Caco-2 (cell line): Measurements from ENCODE around the gene ATP10D. TPM values are rescaled to one million over a fixed set of nuclear protein-coding genes. Genes with fewer than 3 reads are reported as not detected.

Source experiments
- BruUV-seq: library from RNA; stranded (reverse); fragments of 400-500 nt; replicated peaks from 2 replicates; lab custom pipeline; 2021; lab: Mats Ljungman, UMichigan
- CTCF ChIA-PET: fragments of 300-600 bp; sonication (Branson Sonifier 250); formaldehyde crosslinking; loops from one replicate; lab custom pipeline; 2022; ENCODE audit warnings: antibody characterized with exemption; lab: Charles Lee
- POLR2A ChIA-PET: fragments of 300-600 bp; sonication (Branson Sonifier 250); formaldehyde crosslinking; loops from one replicate; lab custom pipeline; 2022; ENCODE audit warnings: antibody characterized with exemption; lab: Charles Lee
- DNase-seq, 2 experiments: peaks; one replicate each; pipeline versions ENCODE4 v3.0.0 to v3.0.0-alpha.2; 2020 to 2022
- H3K27me3 ChIP-seq: replicated peaks from 2 replicates; pipeline ENCODE4 v1.6.0; 2011; ENCODE audit warnings: low read length; ENCODE audit not compliant: control insufficient read depth, insufficient read depth
- H3K36me3 ChIP-seq: 2 replicates; pipeline ENCODE4 v1.5.1; 2011; ENCODE audit warnings: low read length; ENCODE audit not compliant: control insufficient read depth, insufficient read depth
- H3K4me1 ChIP-seq: fragments of 250-450 bp; sonication (Bioruptor Pico); 2 replicates; pipeline ENCODE4 v1.5.1; 2020; ENCODE audit warnings: mild to moderate bottlenecking
- H3K4me3 ChIP-seq: 2 replicates; pipeline ENCODE4 v1.5.1; 2011; ENCODE audit warnings: low read depth, mild to moderate bottlenecking, control low read depth, low read length
- H3K9me3 ChIP-seq: fragments of 250-450 bp; sonication (Bioruptor Pico); 2 replicates; pipeline ENCODE4 v1.5.1; 2020; ENCODE audit warnings: mild to moderate bottlenecking, moderate library complexity
- H3K27ac Mint-ChIP-seq: one replicate; pipeline ENCODE4 v1.8.0; 2022; ENCODE audit warnings: mixed read lengths; ENCODE audit not compliant: unreplicated experiment
- H3K27me3 Mint-ChIP-seq: one replicate; pipeline ENCODE4 v1.8.0; 2022; ENCODE audit warnings: mixed read lengths; ENCODE audit not compliant: insufficient read depth, unreplicated experiment
- H3K36me3 Mint-ChIP-seq: one replicate; pipeline ENCODE4 v1.8.0; 2022; ENCODE audit warnings: mild to moderate bottlenecking, mixed read lengths; ENCODE audit not compliant: insufficient read depth, unreplicated experiment
- H3K4me1 Mint-ChIP-seq: one replicate; pipeline ENCODE4 v1.8.0; 2022; ENCODE audit warnings: low read depth, mixed read lengths; ENCODE audit not compliant: unreplicated experiment
- H3K4me3 Mint-ChIP-seq: one replicate; pipeline ENCODE4 v1.8.0; 2022; ENCODE audit warnings: mild to moderate bottlenecking, moderate library complexity, mixed read lengths; ENCODE audit not compliant: unreplicated experiment
- H3K9me3 Mint-ChIP-seq: one replicate; pipeline ENCODE4 v1.8.0; 2022; ENCODE audit warnings: mixed read lengths; ENCODE audit not compliant: unreplicated experiment
- intact Hi-C: fragments of 100-400 bp; cut with micrococcal nuclease; formaldehyde crosslinking; loops from one replicate; pipeline ENCODE4 v1.10.0; 2022; ENCODE audit not compliant: unreplicated experiment
- total RNA-seq: library from RNA; stranded (reverse); gene quantifications from 2 replicates; pipeline ENCODE4 v1.2.3, GENCODE V29; 2022
- TF ChIP-seq, protein P1 (sequence below), 2 experiments: fragments of 200-600 bp in 1 of 2; IDR thresholded peaks; 1 replicate in 1 of 2; 2 replicates in 1 of 2; pipeline versions ENCODE4 v1.5.1 to v1.8.0; 2011 to 2022; ENCODE audit warnings: antibody characterized with exemption in 1 of 2, control low read depth in 1 of 2, inconsistent platforms in 1 of 2, low read depth in 1 of 2, low read length in 1 of 2, mild to moderate bottlenecking in 1 of 2, moderate library complexity in 1 of 2; ENCODE audit not compliant: insufficient read depth in 1 of 2, severe bottlenecking in 1 of 2, unreplicated experiment in 1 of 2

The ATP10D gene
- total RNA-seq, 1 experiment from 2014 or later = 44.5 TPM

DNA sequence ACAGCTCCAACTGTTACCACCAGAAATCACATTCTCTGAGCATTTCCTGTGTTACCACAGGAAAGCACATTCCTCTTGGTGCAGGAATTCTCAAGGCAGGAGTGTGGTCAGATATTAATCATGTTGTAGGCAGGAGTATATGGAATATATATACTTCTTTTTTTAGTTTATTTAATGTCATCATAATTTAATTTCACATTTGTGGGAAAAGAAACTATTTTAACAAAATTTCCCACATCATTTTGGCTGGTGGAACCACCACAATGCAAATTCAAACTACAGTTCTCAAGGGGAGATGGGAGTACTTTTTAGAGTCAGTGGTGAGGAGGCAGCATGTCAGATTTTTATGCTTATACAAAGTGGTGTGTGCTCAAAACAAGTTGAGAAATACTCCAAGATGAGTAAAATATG, 139.0 kb downstream of the ATP10D start:
- ChIA-PET POLR2A (no interaction called here), CTCF (no interaction called here)
- Mint-ChIP-seq H3K27me3 (peaks cover 2% of the 10 kb centered on the region), H3K9me3 (no peaks in the 10 kb centered on the region), H3K36me3 (no peaks in the 10 kb centered on the region), H3K4me1 (no peaks in the 10 kb centered on the region), H3K4me3 (no peak overlapping the region), H3K27ac (no peak overlapping the region)
- Histone ChIP-seq H3K4me3 (no peak overlapping the region), H3K27me3 (no peaks in the 10 kb centered on the region), H3K9me3 (no peaks in the 10 kb centered on the region), H3K36me3 (no peaks in the 10 kb centered on the region), H3K4me1 (no peaks in the 10 kb centered on the region; the same call in 1 of the 2 replicates)
- TF ChIP-seq, protein P1, sequence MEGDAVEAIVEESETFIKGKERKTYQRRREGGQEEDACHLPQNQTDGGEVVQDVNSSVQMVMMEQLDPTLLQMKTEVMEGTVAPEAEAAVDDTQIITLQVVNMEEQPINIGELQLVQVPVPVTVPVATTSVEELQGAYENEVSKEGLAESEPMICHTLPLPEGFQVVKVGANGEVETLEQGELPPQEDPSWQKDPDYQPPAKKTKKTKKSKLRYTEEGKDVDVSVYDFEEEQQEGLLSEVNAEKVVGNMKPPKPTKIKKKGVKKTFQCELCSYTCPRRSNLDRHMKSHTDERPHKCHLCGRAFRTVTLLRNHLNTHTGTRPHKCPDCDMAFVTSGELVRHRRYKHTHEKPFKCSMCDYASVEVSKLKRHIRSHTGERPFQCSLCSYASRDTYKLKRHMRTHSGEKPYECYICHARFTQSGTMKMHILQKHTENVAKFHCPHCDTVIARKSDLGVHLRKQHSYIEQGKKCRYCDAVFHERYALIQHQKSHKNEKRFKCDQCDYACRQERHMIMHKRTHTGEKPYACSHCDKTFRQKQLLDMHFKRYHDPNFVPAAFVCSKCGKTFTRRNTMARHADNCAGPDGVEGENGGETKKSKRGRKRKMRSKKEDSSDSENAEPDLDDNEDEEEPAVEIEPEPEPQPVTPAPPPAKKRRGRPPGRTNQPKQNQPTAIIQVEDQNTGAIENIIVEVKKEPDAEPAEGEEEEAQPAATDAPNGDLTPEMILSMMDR (IDR thresholded peaks at IDR 0.05; ENCODE audit: insufficient read depth in 1 of 2, low read depth in 1 of 2, low read length in 1 of 2, severe bottlenecking in 1 of 2, unreplicated experiment in 1 of 2) = no peak
- intact Hi-C loops = no loop called here
- no peak for DNase-seq
- BruUV-seq = no TSS peak

DNA sequence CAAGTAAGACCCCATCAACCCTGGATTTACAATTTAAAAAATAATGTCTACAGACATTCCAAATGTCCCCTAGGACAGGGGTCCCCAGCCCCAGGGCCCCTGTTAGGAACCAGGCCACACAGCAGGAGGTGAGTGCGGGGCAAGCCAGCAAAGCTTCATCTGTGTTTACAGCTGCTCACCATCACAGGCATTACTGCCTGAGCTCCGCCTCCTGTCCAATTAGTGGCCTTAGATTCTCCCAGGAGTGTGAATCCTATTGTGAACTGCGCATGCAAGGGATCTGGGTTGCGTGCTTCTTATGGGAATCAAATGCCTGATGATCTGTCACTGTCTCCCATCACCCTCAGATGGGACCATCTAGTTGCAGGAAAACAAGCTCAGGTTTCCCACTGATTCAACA, 146.1 kb downstream of the ATP10D start:
- Histone ChIP-seq H3K9me3 (no peaks in the 10 kb centered on the region), H3K27me3 (no peaks in the 10 kb centered on the region), H3K4me1 (no peaks in the 10 kb centered on the region; the same call in 1 of the 2 replicates), H3K4me3 (no peak overlapping the region), H3K36me3 (no peaks in the 10 kb centered on the region)
- POLR2A ChIA-PET = no interaction called here
- Mint-ChIP-seq H3K9me3 (no peaks in the 10 kb centered on the region), H3K4me1 (no peaks in the 10 kb centered on the region), H3K27ac (no peak overlapping the region), H3K4me3 (no peak overlapping the region), H3K36me3 (no peaks in the 10 kb centered on the region), H3K27me3 (peaks cover 13% of the 10 kb centered on the region)
- BruUV-seq = no TSS peak
- TF ChIP-seq, protein P1 (IDR thresholded peaks at IDR 0.05; ENCODE audit: insufficient read depth in 1 of 2, low read depth in 1 of 2, low read length in 1 of 2, severe bottlenecking in 1 of 2, unreplicated experiment in 1 of 2) = no peak
- no peak for DNase-seq
- intact Hi-C loops = no loop called here
- CTCF ChIA-PET = no interaction called here

DNA sequence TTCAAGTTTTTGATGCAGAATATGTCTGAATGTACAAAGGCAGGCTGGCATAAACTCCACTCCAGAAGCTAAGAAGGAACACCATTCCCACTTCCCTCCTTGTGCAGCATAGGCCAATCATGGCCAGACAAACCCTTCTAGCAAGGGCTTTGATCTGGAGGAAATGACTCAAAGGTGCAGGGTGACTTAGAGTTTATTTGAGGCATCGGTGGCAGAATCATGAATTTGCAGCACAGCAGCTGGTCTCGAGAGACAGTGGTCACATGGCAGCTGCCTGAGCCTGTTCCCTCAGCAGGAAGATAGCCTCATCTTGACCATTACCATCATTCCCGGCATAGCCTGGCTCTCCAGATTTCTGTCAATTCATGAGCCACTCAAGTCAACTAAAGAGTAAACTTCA, 154.5 kb downstream of the ATP10D start:
- peaks cover 13% of the 10 kb centered on the region for H3K9me3 Mint-ChIP-seq
- Histone ChIP-seq H3K4me3 (no peak overlapping the region), H3K36me3 (no peaks in the 10 kb centered on the region), H3K27me3 (no peaks in the 10 kb centered on the region), H3K9me3 (no peaks in the 10 kb centered on the region), H3K4me1 (no peaks in the 10 kb centered on the region)
- TF ChIP-seq, protein P1 (IDR thresholded peaks at IDR 0.05; ENCODE audit: insufficient read depth in 1 of 2, low read depth in 1 of 2, low read length in 1 of 2, severe bottlenecking in 1 of 2, unreplicated experiment in 1 of 2) = no peak
- no peaks in the 10 kb centered on the region for H3K4me1 Mint-ChIP-seq
- BruUV-seq = no TSS peak
- H3K4me3 Mint-ChIP-seq = no peak overlapping the region
- ChIA-PET CTCF (no interaction called here), POLR2A (no interaction called here)
- no peak overlapping the region for H3K27ac Mint-ChIP-seq
- intact Hi-C loops = no loop called here
- DNase-seq = no peak
- no peaks in the 10 kb centered on the region for H3K36me3 Mint-ChIP-seq
- H3K27me3 Mint-ChIP-seq = peaks cover 7% of the 10 kb centered on the region
